Measurements from ENCODE around the gene JUNB.
"Not testable (repeated sequence)": the region's sequence is repeated elsewhere in the genome, so short reads cannot be mapped to it uniquely, and the experiment has no call there.

JUNB gene

DNA sequence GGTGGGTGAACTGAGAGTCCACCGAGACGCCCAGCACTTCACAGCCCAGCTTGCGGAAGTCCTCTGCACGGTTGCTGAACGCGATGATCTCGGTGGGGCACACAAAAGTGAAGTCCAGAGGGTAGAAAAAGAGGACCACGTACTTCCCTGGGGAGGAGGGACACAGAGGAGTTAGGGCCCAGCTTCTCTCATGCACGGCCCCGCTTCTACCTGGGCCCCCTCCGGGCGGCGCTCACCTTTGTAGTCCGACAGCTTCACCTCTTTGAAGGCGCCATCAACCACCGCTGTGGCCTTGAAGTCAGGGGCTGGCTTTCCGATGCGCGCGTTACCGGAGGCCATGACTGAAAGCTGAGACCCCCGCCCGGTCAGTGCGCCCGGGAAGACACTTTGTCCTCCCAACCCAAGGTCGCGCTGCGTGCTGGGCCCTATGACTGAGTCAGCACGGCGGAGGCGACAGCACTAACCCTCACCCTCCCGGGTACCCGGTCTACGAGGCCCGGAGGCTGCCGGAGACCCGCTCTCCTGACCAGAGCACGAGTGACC is 9.7 kb downstream of the JUNB start:
- H3K27ac ChIP-seq: peak overlapping the region; percentile 98
- TF ChIP-seq ZFX (IDR thresholded peaks at IDR 0.05): no peak
- TF ChIP-seq, protein P1, sequence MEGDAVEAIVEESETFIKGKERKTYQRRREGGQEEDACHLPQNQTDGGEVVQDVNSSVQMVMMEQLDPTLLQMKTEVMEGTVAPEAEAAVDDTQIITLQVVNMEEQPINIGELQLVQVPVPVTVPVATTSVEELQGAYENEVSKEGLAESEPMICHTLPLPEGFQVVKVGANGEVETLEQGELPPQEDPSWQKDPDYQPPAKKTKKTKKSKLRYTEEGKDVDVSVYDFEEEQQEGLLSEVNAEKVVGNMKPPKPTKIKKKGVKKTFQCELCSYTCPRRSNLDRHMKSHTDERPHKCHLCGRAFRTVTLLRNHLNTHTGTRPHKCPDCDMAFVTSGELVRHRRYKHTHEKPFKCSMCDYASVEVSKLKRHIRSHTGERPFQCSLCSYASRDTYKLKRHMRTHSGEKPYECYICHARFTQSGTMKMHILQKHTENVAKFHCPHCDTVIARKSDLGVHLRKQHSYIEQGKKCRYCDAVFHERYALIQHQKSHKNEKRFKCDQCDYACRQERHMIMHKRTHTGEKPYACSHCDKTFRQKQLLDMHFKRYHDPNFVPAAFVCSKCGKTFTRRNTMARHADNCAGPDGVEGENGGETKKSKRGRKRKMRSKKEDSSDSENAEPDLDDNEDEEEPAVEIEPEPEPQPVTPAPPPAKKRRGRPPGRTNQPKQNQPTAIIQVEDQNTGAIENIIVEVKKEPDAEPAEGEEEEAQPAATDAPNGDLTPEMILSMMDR (conservative IDR thresholded peaks at IDR 0.05): no peak

DNA sequence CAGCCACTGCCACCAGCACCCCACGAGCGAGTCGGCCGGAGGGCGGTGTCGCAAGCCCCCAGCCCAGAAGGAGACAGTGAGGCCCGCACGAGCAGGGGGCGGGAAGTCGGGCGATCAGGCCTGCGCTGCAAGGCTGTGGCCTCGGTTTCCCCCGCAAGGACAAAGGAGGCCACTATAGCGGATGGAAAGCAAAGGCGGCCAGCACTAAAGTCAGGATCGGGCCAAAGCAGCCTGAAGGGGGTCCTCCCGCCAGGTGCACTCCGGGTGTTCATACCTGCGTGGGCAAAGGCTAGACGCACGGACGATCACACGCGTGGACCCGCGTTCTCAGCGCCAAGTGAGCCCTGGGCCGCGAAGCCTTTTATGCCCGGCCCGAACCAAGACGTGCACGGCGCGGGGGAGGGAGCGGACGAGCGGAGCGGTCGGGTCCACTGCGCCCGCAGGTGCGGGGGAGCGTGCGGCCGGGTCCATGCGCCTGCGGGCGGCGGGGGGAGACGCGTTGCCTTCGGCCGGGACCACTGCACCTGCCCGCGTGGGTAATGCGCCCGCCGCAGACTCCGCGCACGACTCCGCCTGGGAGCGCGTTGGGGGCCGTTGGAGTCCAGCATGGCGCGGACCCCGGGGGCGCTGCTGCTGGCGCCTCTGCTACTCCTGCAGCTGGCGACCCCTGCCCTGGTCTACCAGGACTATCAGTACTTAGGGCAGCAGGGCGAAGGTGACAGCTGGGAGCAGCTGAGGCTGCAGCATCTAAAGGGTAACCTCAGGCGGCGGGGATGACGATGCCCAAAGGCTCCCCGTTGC is 10.4 kb downstream of the JUNB start, which contains the start of the genes PRDX2 and THSD8:
Gene PRDX2 (minus strand): TSS at position 335 of the 801 bp plus-strand sequence. CDS start 539 bp downstream, outside the sequence.
Gene THSD8 (plus strand): TSS at position 604 of the 801 bp plus-strand sequence. CDS start 3 bp downstream, at position 607.
- peak within 1 kb of the TSS; percentile 98 for H3K27ac ChIP-seq
- peak; percentile 95 for TF ChIP-seq ZFX (IDR thresholded peaks at IDR 0.05)
- TF ChIP-seq, protein P1 (conservative IDR thresholded peaks at IDR 0.05): no peak

DNA sequence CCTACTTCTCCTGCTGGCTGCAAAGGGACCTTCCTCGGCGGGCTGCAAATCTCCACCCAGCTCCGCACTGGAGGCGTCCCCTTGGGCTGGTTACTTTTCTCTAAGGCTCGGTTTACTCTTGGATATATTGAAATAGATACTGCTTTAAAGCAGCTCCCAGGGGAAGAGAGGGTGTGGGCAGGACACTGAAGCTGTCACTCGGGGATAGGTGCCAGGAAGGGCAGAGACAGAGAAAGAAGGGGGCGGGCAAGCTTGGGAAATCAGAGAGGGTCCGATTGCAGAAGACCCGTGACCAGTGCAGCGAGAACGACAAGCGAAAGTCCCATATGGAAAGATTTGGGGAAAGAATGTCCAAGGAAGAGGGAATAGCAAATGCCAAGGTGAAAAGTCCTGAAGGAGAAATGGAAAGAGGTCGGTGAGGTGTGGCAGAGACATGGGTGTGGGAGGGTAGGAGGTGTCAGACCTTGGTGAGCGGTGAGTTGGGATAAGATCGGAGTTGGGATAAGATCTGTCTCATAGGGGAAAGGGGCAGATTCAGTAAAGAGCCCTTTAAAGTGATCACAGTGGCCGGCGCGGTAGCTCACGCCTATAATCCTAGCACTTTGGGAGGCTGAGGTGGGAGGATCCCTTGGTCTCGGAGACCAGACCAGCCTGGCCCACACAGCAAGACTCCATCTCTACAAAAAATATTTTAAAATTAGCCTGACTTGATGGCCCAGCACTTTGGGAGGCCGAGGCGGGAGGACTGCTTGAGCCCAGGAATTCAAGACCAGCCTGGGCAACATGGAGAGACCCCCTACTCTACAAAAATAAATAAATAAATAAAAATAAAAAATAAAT is 11.2 kb downstream of the JUNB start:
- TF ChIP-seq, protein P1 (conservative IDR thresholded peaks at IDR 0.05): no peak
- TF ChIP-seq ZFX (IDR thresholded peaks at IDR 0.05): no peak
- peak overlapping the region; percentile 98 for H3K27ac ChIP-seq

DNA sequence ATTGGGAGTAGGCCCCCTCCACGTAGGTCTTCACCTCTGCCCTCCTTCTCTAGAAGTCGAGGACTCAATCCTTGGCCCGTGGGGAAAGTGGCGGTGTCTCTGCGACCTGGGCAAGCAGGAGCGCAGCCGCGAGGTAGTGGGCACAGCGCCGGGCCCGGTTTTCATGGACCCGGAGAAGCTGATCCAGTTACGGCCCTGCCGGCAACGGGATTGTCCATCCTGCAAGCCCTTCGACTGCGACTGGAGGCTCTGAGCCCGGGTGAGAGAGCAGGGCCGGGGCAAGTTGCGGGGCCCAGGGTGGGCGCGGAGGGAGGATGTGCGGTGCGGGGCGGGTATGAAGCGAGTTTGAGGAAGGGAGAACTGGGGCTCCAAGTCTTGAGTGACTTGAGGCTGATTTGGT is 12.8 kb downstream of the JUNB start:
- TF ChIP-seq, protein P1 (conservative IDR thresholded peaks at IDR 0.05): no peak
- TF ChIP-seq ZFX (IDR thresholded peaks at IDR 0.05): no peak
- H3K27ac ChIP-seq: no peak overlapping the region

DNA sequence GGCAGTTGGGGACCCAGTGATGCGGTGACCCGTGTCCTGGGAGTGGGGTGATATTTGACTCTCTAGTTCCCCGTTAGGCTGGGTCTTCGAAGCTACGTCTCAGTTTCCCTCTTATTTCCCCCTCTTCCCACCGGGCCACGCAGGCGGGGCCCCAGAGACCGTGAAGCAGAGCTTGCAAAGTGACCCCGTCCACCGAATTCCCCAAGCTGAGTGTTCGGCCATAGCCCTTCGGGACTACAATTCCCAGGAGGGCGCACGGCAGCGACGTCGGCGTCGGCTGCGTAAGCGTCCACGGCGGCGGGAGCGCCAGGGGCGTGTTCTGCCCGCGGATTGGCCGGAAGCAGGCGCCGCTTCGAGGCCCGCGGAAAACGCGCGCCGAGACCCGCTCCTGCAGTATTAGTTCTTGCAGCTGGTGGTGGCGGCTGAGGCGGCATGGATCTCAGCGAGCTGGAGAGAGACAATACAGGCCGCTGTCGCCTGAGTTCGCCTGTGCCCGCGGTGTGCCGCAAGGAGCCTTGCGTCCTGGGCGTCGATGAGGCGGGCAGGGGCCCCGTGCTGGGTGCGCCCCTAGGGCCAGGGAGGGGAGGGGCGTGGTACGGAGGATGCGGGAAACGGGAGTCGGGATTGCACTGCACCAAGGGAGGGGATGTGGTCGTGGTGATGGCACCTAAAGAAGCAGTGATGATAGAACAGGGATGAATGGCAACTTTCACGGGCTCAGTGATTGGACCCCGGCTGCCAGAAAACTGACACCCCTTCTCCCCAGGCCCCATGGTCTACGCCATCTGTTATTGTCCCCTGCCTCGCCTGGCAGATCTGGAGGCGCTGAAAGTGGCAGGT is 15.2 kb downstream of the JUNB start, which contains the start of gene RNASEH2A:
Gene RNASEH2A (plus strand): TSS at position 343 of the 840 bp plus-strand sequence. CDS start 90 bp downstream, at position 433.
- peak; percentile 61; the same call in 1 of the 2 replicates for TF ChIP-seq ZFX (IDR thresholded peaks at IDR 0.05)
- TF ChIP-seq, protein P1 (conservative IDR thresholded peaks at IDR 0.05): no peak
- peak within 1 kb of the TSS; percentile 71 for H3K27ac ChIP-seq

DNA sequence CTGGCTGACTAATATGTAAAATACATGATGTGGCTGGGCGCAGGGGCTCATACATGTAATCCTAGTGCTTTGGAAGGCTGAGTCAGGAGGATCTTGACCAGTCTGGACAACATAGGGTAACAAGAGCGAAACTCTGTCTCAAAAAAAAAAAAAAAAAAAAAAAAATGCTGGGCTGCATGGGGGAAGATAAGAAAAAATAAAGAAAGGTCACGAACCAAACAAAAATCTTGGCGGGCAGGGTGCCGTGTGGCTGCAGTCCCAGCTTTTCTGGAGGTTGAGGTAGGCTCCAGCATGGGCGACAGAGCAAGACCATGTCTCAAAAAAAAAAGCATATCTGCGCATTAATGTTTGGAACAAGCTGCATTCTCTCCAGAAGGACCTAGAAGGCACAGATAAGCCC is 23.8 kb downstream of the JUNB start:
- no peak overlapping the region for H3K27ac ChIP-seq

DNA sequence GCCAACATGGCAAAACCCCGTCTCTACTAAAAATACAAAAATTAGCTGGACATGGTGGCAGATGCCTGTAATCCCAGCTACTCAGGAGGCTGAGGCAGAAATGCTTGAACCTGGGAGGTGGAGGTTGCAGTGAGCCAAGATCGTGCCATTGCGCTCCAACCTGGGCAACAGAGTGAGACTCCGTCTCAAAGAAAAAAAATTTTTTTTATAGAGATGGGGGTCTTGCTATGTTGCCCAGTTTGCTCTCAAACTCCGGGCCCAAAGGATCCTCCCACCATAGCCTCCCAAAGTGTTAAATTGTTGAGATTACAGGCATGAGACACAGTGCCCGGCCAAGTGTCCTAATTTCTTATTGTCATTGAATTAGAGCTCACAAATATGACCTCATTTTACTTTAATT is 25.9 kb downstream of the JUNB start:
- not testable (repeated sequence) for H3K27ac ChIP-seq

More for the DNA sequence above, 23.8 kb downstream of the JUNB start:
- TF ChIP-seq, protein P1 (conservative IDR thresholded peaks at IDR 0.05): no peak
- TF ChIP-seq ZFX (IDR thresholded peaks at IDR 0.05): no peak

DNA sequence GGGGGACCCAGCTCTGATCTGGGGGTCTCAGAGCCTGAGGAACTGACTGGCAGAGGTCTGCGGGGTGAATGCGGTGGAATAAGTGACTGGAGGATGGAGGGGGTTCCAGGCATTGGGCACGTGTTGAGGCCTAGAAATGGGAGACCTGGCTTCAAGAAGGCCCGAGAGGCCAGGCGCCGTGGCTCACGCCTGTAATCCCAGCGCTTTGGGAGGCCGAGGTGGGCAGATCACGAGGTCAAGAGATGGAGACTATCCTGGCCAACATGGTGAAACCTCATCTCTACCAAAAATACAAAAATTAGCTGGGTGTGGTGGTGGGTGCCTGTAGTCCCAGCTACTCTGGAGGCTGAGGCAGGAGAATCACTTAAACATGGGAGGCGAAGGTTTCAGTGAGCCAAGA is 26.5 kb downstream of the JUNB start:
- not testable (repeated sequence) for H3K27ac ChIP-seq

Data from C4-2B (cell line).